Omental fat pad (tissue), 4 donors: ENCODE data around the gene NRP1. TPM values are rescaled to one million over a fixed set of nuclear protein-coding genes. Genes with fewer than 3 reads are reported as not detected.
"Not testable (repeated sequence)": the region's sequence is repeated elsewhere in the genome, so short reads cannot be mapped to it uniquely, and the experiment has no call there.

ENCODE experiments used
- ATAC-seq: fragments of 150-250 bp; one replicate; pipeline ENCODE4 v1.9.1; 2016; ENCODE audit warnings: mild to moderate bottlenecking, moderate library complexity; ENCODE audit not compliant: low FRiP score
- DNase-seq: peaks from one replicate; pipeline ENCODE4 v3.0.0-alpha.2; 2019; ENCODE audit warnings: low spot score
- total RNA-seq, 4 donors: library from RNA; depleted of rRNA; stranded (reverse); fragments of >200 nt; gene quantifications; one replicate each; pipeline ENCODE4 v1.1.0, GENCODE V29; 2016
- TF ChIP-seq, protein P1 (sequence below), 3 donors: fragments of 450-650 bp; IDR thresholded peaks; one replicate each; pipeline ENCODE4 v1.5.1; 2016 to 2017; ENCODE audit warnings: antibody characterized with exemption in 3 of 3, mild to moderate bottlenecking in 3 of 3, moderate library complexity in 2 of 3

Gene NRP1
- total RNA-seq, result 100 to 1,000 TPM in 3 of 4 donors, 10 to 100 TPM in 1; 72.8 to 223 (median 178) TPM

DNA sequence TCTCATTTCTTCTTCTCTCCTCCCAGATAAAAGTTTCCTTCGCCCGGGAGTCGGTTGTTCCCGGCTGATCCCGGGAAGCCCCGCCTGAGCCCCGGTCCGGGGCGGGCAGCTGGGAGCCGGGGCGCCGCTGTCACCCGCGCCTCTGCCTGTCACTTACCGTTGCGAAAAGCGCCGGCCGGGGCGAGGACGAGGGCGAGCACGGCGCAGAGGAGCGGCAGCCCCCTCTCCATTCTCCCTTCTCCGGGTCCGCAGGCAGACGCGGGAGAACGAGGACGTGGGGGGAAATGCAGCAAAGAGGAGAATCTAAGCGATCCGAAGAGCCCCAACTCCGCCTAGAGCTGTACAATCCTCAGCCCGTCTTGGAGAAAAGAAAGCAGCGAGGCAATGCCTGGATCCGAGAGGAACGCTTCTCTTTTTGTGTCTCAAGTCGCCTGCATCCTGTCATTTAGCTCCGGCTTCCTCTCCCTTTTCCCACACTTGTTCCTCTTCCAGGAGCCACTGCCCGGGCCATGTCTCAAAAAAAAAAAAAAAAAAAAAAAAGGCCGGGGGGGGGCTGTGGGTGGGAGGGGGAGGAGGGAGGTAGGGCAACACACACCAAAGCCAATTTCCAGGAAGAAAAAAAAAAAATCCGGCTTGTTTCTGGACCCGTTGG lies at the start of gene NRP1:
Gene NRP1, minus strand, starts transcription at position 515 of the 652 bp plus-strand sequence. Its CDS starts 285 bp downstream, at position 230.
- TF ChIP-seq, protein P1, sequence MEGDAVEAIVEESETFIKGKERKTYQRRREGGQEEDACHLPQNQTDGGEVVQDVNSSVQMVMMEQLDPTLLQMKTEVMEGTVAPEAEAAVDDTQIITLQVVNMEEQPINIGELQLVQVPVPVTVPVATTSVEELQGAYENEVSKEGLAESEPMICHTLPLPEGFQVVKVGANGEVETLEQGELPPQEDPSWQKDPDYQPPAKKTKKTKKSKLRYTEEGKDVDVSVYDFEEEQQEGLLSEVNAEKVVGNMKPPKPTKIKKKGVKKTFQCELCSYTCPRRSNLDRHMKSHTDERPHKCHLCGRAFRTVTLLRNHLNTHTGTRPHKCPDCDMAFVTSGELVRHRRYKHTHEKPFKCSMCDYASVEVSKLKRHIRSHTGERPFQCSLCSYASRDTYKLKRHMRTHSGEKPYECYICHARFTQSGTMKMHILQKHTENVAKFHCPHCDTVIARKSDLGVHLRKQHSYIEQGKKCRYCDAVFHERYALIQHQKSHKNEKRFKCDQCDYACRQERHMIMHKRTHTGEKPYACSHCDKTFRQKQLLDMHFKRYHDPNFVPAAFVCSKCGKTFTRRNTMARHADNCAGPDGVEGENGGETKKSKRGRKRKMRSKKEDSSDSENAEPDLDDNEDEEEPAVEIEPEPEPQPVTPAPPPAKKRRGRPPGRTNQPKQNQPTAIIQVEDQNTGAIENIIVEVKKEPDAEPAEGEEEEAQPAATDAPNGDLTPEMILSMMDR (IDR thresholded peaks at IDR 0.05), result no peak
- DNase-seq (no peak), ATAC-seq (peak; percentile 4)

DNA sequence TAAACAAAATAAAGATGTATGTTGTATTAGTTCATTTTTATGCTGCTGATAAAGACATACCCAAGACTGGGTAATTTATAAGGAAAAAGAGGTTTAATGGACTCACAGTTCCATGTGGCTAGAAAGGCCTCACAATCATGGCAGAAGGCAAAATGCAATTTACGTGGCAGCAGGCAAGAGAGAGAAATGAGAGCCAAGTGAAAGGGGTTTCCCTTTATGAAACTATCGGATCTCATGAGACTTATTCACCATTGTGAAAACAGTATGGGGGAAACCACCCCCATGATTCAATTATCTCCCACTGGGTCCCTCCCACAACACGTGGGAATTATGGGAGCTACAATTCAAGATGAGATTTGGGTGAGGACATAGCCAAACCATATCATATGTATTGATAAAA lies 49.7 kb upstream of the NRP1 start:
- not testable (repeated sequence) for DNase-seq, ATAC-seq

DNA sequence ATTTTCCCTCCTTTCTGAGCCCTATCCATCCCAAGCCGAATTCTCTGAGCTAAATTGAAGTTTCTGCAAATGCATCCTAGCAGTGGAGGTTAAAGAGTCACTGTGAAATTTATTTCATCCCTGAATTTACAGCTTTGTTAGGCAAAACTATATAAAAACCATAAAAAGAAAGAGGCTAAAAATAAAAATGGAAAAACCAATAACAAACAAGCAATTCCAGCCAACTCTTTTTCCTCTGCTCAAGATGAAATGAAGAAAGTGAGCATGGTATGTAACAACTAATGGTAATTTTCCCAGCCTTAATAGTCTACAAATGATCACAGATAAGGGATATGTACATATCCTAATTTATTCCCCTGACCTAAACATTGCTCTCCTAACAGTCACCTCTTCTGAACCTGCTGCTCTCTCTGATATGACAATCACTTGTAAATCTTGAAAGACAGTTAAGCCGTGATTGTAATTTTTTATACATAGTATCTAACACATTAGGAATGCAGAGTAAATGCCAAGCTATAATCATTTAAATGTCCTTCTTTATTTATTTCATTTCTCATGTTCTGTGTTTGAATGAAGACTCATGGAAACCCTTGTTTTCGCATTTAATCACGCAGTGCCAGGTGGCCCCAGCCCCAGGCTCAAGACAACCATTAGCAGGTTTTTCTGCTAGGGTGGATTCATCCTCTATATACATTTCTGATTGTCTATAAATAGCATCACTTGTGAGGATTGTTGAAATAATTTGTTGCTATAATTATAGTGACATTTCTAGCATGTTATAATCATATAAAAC lies 48.6 kb upstream of the NRP1 start:
- TF ChIP-seq, protein P1 (IDR thresholded peaks at IDR 0.05), result no peak
- DNase-seq (no peak), ATAC-seq (no peak)

DNA sequence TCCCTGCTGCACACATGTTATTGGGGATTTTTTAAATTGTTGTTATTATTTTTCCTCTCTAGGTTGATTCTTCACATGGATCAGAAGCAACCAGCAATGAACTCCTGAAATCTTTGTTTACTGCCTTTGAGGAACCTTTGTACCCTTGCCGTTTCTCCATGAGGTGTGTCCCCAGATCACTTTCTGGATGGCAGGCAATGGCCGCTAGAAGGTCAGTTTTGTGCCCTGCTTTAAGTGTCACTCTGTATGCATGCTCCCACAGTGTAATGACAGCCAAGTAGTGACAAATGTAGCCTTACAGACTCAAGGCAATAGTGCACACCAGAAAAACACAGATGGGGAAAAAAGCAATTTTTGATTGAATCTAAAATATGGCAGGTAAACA lies 47.7 kb upstream of the NRP1 start:
- DNase-seq, result no peak
- ATAC-seq, result no peak
- TF ChIP-seq, protein P1 (IDR thresholded peaks at IDR 0.05), result no peak

DNA sequence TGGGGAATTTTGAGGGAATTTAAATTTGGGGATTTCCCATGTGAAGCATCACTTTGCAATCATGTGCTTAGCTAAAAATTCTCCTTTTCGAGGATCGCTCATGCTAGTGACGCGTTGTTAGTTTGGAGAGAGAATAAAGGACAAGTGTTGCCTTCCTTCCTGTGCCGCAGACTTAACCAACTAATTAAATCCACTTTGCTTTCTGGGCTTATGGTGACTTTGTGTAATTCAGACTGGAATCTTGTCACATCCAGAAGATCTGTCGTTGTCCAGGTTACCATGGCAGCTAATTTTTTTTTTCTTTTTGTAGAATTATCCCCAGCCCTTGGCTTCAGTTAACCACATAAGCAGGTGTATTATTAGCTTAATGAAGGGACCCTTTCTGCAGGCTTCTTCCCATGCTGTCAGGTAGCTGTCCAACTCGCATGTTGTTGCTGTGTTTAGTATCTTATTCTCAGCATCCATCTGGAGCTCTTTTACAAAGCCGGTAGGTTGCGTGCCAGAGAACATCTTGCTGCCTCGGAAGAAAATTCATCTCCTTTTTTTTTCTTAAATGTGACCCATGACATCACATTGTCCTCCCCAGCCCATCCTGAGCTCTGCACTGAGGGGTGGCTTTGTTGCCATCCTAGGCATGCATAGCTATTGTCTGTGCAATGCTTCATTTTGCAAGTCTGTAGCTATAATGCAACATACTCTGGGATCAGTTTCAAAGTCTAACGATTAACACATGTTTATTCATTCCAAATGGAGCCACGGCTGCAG lies 47.2 kb upstream of the NRP1 start:
- TF ChIP-seq, protein P1 (IDR thresholded peaks at IDR 0.05), result no peak
- ATAC-seq, result no peak
- DNase-seq, result no peak

DNA sequence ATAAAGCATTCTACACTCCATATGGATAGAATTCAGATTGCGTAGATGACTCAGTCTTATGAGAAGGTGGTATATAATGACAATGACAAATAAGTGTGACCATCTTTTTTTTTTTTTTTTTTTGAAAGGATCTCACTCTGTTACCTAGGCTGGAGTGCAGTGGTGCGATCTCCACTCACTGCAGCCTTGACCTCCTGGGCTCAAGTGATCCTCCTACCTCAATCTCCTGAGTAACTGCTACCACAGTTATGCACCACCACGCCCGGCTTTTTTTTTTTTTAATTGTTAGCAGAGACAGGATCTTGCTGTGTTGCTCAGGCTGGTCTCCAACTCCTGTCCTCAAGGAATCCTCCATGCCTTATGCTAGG lies 43.2 kb upstream of the NRP1 start:
- TF ChIP-seq, protein P1 (IDR thresholded peaks at IDR 0.05), result no peak
- ATAC-seq, result no peak
- no peak for DNase-seq

DNA sequence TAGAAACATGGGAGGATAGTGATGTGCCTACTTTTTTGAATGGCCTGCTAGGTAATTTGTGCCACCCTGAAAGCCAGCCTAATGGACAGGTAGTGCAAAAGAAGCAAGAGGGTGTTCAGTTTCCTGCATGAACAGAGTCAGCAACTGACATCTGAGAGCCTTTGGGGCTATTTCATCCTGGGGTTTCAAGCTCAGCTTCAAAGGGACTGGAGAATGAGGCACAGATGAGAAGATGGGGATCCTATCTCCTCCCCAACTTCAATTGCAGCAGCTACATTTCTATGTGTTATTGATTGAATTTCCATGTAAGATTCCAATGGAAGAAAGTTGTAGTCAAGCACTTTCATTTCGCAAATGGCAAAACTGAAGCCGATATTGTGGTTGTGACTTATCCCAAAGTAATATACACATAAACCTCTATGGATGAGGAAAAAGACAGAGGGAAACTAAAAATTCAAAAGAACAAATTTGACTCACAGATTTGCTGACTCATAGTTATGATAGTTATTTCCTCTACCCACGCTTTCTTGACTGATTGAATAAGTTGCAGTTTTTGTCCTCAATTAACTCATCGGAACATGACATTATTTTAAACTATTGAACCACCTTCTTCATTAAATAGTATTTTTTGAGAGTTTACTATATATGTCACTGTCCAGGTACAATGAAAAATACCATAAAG lies 42.6 kb upstream of the NRP1 start:
- no peak for DNase-seq
- peak; percentile 77 for ATAC-seq
- TF ChIP-seq, protein P1 (IDR thresholded peaks at IDR 0.05), result no peak
